HepG2 (cell line): ENCODE results near the gene AGAP1. TPM values are rescaled to one million over a fixed set of nuclear protein-coding genes. Genes with fewer than 3 reads are reported as not detected.

Experiments
- AKAP8 ChIP-seq: sonication (generic); formaldehyde crosslinking; IDR thresholded peaks from 2 replicates; pipeline ENCODE4 v1.5.1; 2020; ENCODE audit warnings: mild to moderate bottlenecking, missing genetic modification reagents
- ATF1 ChIP-seq: IDR thresholded peaks from 2 replicates; pipeline ENCODE4 v1.6.1; 2016; ENCODE audit warnings: mild to moderate bottlenecking, control low read depth
- ATF6 ChIP-seq: sonication (generic); formaldehyde crosslinking; conservative IDR thresholded peaks from 2 replicates; pipeline ENCODE4 v1.4.0; 2020; ENCODE audit warnings: missing genetic modification reagents
- FOSL2 ChIP-seq: sonication (generic); formaldehyde crosslinking; IDR thresholded peaks from 2 replicates; pipeline ENCODE4 v1.4.0; 2020; ENCODE audit warnings: missing genetic modification reagents
- FOXO1 ChIP-seq: sonication (generic); formaldehyde crosslinking; IDR thresholded peaks from 2 replicates; pipeline ENCODE4 v1.4.0; 2020; ENCODE audit warnings: missing genetic modification reagents
- HMGA1 ChIP-seq: sonication (generic); formaldehyde crosslinking; conservative IDR thresholded peaks from 2 replicates; pipeline ENCODE4 v1.4.0; 2020; ENCODE audit warnings: missing genetic modification reagents
- HOXA9 ChIP-seq: sonication (generic); formaldehyde crosslinking; IDR thresholded peaks from 2 replicates; pipeline ENCODE4 v1.8.1; 2022; ENCODE audit warnings: missing genetic modification reagents, mild to moderate bottlenecking, moderate library complexity, borderline replicate concordance
- KDM6A ChIP-seq: IDR thresholded peaks from 2 replicates; pipeline ENCODE4 v1.6.1; 2016; ENCODE audit warnings: low read depth
- MED1 ChIP-seq: sonication (generic); formaldehyde crosslinking; IDR thresholded peaks from 2 replicates; pipeline ENCODE4 v1.4.0; 2020; ENCODE audit warnings: missing genetic modification reagents
- MIXL1 ChIP-seq: IDR thresholded peaks from 2 replicates; pipeline ENCODE4 v1.6.1; 2016
- MYC ChIP-seq: sonication (generic); formaldehyde crosslinking; IDR thresholded peaks from 2 replicates; pipeline ENCODE4 v1.9.0; 2021; ENCODE audit warnings: missing genetic modification reagents, borderline replicate concordance
- PHF21A ChIP-seq: sonication (generic); formaldehyde crosslinking; IDR thresholded peaks from 2 replicates; pipeline ENCODE4 v1.5.0; 2020; ENCODE audit warnings: mild to moderate bottlenecking, missing genetic modification reagents
- REL ChIP-seq: sonication (generic); formaldehyde crosslinking; conservative IDR thresholded peaks from 2 replicates; pipeline ENCODE4 v1.8.0; 2022; ENCODE audit warnings: mild to moderate bottlenecking, missing genetic modification reagents, moderate library complexity
- SATB2 ChIP-seq: sonication (generic); formaldehyde crosslinking; IDR thresholded peaks from 2 replicates; pipeline ENCODE4 v1.5.0; 2020; ENCODE audit warnings: missing genetic modification reagents
- SUZ12 ChIP-seq: fragments of 150-350 bp; IDR thresholded peaks from 2 replicates; pipeline ENCODE4 v1.6.1; 2014; ENCODE audit warnings: low read depth, low read length
- TFDP1 ChIP-seq: IDR thresholded peaks from 2 replicates; pipeline ENCODE4 v1.6.1; 2016; ENCODE audit warnings: missing compliant biosample characterization, missing genetic modification reagents, borderline replicate concordance
- U2AF1 ChIP-seq: fragments of 200-400 bp; formaldehyde crosslinking; optimal IDR thresholded peaks from 2 replicates; pipeline ENCODE3; 2017; ENCODE audit warnings: mild to moderate bottlenecking, low read depth, low read length
- ZBTB39 ChIP-seq: sonication (generic); formaldehyde crosslinking; IDR thresholded peaks from 2 replicates; pipeline ENCODE4 v1.5.0; 2020; ENCODE audit warnings: missing genetic modification reagents
- ZKSCAN8 ChIP-seq: IDR thresholded peaks from 2 replicates; pipeline ENCODE4 v1.6.1; 2016; ENCODE audit warnings: borderline replicate concordance, missing genetic modification reagents, missing compliant biosample characterization
- ZMYM4 ChIP-seq: sonication (generic); formaldehyde crosslinking; IDR thresholded peaks from 2 replicates; pipeline ENCODE4 v1.8.1; 2023; ENCODE audit warnings: mild to moderate bottlenecking, missing genetic modification reagents
- ZNF205 ChIP-seq: IDR thresholded peaks from 2 replicates; pipeline ENCODE4 v1.6.1; 2018; ENCODE audit warnings: missing biosample characterization, missing genetic modification reagents
- ZNF253 ChIP-seq: sonication (generic); formaldehyde crosslinking; IDR thresholded peaks from 2 replicates; pipeline ENCODE4 v1.8.0; 2022; ENCODE audit warnings: mild to moderate bottlenecking, missing genetic modification reagents, borderline replicate concordance
- ZNF281 ChIP-seq: sonication (generic); formaldehyde crosslinking; IDR thresholded peaks from 2 replicates; pipeline ENCODE4 v1.4.0; 2020; ENCODE audit warnings: missing genetic modification reagents, borderline replicate concordance
- ZNF451 ChIP-seq: sonication (generic); formaldehyde crosslinking; IDR thresholded peaks from 2 replicates; pipeline ENCODE4 v1.5.0; 2020; ENCODE audit warnings: mild to moderate bottlenecking, missing genetic modification reagents
- ZNF556 ChIP-seq: sonication (generic); formaldehyde crosslinking; IDR thresholded peaks from 2 replicates; pipeline ENCODE4 v1.4.0; 2020; ENCODE audit warnings: mild to moderate bottlenecking, missing genetic modification reagents, borderline replicate concordance
- polyA plus RNA-seq, 8 experiments: library from polyadenylated mRNA; depleted of rRNA in 3 of 8; stranded (reverse) in 7 of 8; unstranded in 1 of 8; fragments of >200 nt; fragmentation: Illumina TruSeq in 4 of 8; extraction: Trizol in 4 of 8; gene quantifications; 2 replicates each; pipeline versions ENCODE4 v1.2.1 to v1.2.3, GENCODE V29; 2011 to 2016; ENCODE audit warnings: low read depth in 4 of 8, missing spikeins in 1 of 8, mixed read lengths in 1 of 8; ENCODE audit not compliant: insufficient read depth in 1 of 8
- total RNA-seq, 5 experiments: library from RNA; depleted of rRNA; stranded (reverse); fragments of >200 nt; fragmentation: Illumina TruSeq; extraction: Trizol; gene quantifications; 2 replicates each; pipeline ENCODE4 v1.2.3, GENCODE V29; 2016; ENCODE audit warnings: low read depth in 1 of 5

The AGAP1 gene
- total and polyA plus RNA-seq, 2 of the 13 experiments (the other 11 are each of a cell fraction or from before 2014, with no cell fraction given): 21.2 to 32.7 TPM

- TF ChIP-seq MYC (CRISPR knock-in tag) (0 out of 2 replicates have a peak, but pooled peaks have one; percentile 15), AKAP8 (CRISPR knock-in tag) (no peak), KDM6A (CRISPR knock-in tag) (0 out of 2 replicates have a peak, but pooled peaks have one; percentile 19), ZBTB39 (CRISPR knock-in tag) (peak; percentile 59; the same call in 1 of the 2 replicates), ZNF556 (CRISPR knock-in tag) (peak; percentile 76; the same call in 1 of the 2 replicates), ATF6 (CRISPR knock-in tag) (no peak), ATF1 (CRISPR knock-in tag) (no peak), REL (CRISPR knock-in tag) (no peak), ZNF281 (CRISPR knock-in tag) (0 out of 2 replicates have a peak, but pooled peaks have one; percentile 31), U2AF1 (no peak), HMGA1 (CRISPR knock-in tag) (no peak), ZNF451 (CRISPR knock-in tag) (0 out of 2 replicates have a peak, but pooled peaks have one; percentile 30), FOSL2 (CRISPR knock-in tag) (peak; percentile 90), ZMYM4 (CRISPR knock-in tag) (no peak), TFDP1 (no peak), ZKSCAN8 (CRISPR knock-in tag) (no peak), ZNF253 (CRISPR knock-in tag) (no peak), MIXL1 (peak; percentile 69; the same call in 1 of the 2 replicates), MED1 (CRISPR knock-in tag) (peak; percentile 86), SATB2 (CRISPR knock-in tag) (no peak), HOXA9 (CRISPR knock-in tag) (0 out of 2 replicates have a peak, but pooled peaks have one; percentile 51), FOXO1 (CRISPR knock-in tag) (peak; percentile 83; the same call in 1 of the 2 replicates), PHF21A (CRISPR knock-in tag) (peak; percentile 81), SUZ12 (no peak), ZNF205 (CRISPR knock-in tag) (no peak)
Observed at GRCh38 chr2:235924675-235925063, 430.8 kb downstream of the AGAP1 start (continued).
